HEK293 (cell line): Measurements from ENCODE around the gene CANT1.

Experiments
- BCL11A ChIP-seq: fragments of 450-650 bp; formaldehyde crosslinking; IDR thresholded peaks from 2 replicates; pipeline ENCODE4 v1.5.1; 2016; ENCODE audit warnings: low read depth, missing biosample characterization, missing genetic modification characterization
- KLF10 ChIP-seq: fragments of 450-650 bp; IDR thresholded peaks from 2 replicates; pipeline ENCODE4 v1.5.1; 2018; ENCODE audit warnings: missing biosample characterization, mild to moderate bottlenecking, missing genetic modification characterization
- KLF8 ChIP-seq: fragments of 450-650 bp; formaldehyde crosslinking; IDR thresholded peaks from 2 replicates; pipeline ENCODE4 v1.5.1; 2016; ENCODE audit warnings: missing biosample characterization, missing genetic modification characterization
- MYNN ChIP-seq: fragments of 450-650 bp; formaldehyde crosslinking; IDR thresholded peaks from 2 replicates; pipeline ENCODE4 v1.5.1; 2016; ENCODE audit warnings: missing biosample characterization, missing genetic modification characterization, borderline replicate concordance
- PBX3 ChIP-seq: sonication (generic); formaldehyde crosslinking; IDR thresholded peaks from 2 replicates; pipeline ENCODE4 v1.8.1; 2022; ENCODE audit warnings: mild to moderate bottlenecking, moderate library complexity, missing genetic modification reagents
- PRDM1 ChIP-seq: fragments of 450-650 bp; formaldehyde crosslinking; IDR thresholded peaks from 2 replicates; pipeline ENCODE4; 2016; ENCODE audit warnings: missing biosample characterization, missing genetic modification characterization
- PRDM6 ChIP-seq: fragments of 450-650 bp; formaldehyde crosslinking; IDR thresholded peaks from 2 replicates; pipeline ENCODE4 v1.5.1; 2017; ENCODE audit warnings: missing biosample characterization, missing genetic modification characterization
- ZBTB7A ChIP-seq: fragments of 450-650 bp; formaldehyde crosslinking; IDR thresholded peaks from 2 replicates; pipeline ENCODE4 v1.5.1; 2016; ENCODE audit warnings: low read depth, missing biosample characterization, missing genetic modification characterization
- ZBTB8A ChIP-seq: fragments of 450-650 bp; formaldehyde crosslinking; IDR thresholded peaks from 2 replicates; pipeline ENCODE4 v1.5.1; 2016; ENCODE audit warnings: missing biosample characterization, missing genetic modification characterization
- ZFHX2 ChIP-seq: fragments of 450-650 bp; formaldehyde crosslinking; conservative IDR thresholded peaks from 2 replicates; pipeline ENCODE4 v1.5.1; 2016; ENCODE audit warnings: missing biosample characterization, missing genetic modification characterization
- ZNF133 ChIP-seq: fragments of 450-650 bp; formaldehyde crosslinking; IDR thresholded peaks from 2 replicates; pipeline ENCODE4 v1.5.1; 2016; ENCODE audit warnings: missing biosample characterization, missing genetic modification characterization
- ZNF16 ChIP-seq: fragments of 450-650 bp; formaldehyde crosslinking; IDR thresholded peaks from 2 replicates; pipeline ENCODE4 v1.5.1; 2016; ENCODE audit warnings: low read depth, missing biosample characterization, missing genetic modification characterization
- ZNF202 ChIP-seq: fragments of 450-650 bp; formaldehyde crosslinking; IDR thresholded peaks from 2 replicates; pipeline ENCODE4 v1.5.1; 2016; ENCODE audit warnings: missing biosample characterization, missing genetic modification characterization, borderline replicate concordance
- ZNF211 ChIP-seq: fragments of 450-650 bp; formaldehyde crosslinking; IDR thresholded peaks from 2 replicates; pipeline ENCODE4 v1.5.1; 2016; ENCODE audit warnings: low read depth, missing biosample characterization, missing genetic modification characterization
- ZNF280D ChIP-seq: fragments of 450-650 bp; formaldehyde crosslinking; IDR thresholded peaks from 2 replicates; pipeline ENCODE4 v1.5.1; 2016; ENCODE audit warnings: missing biosample characterization, missing genetic modification characterization
- ZNF324 ChIP-seq: fragments of 450-650 bp; formaldehyde crosslinking; IDR thresholded peaks from 2 replicates; pipeline ENCODE4 v1.5.1; 2016; ENCODE audit warnings: missing biosample characterization, missing genetic modification characterization
- ZNF354C ChIP-seq: fragments of 450-650 bp; formaldehyde crosslinking; IDR thresholded peaks from 2 replicates; pipeline ENCODE4 v1.5.1; 2016; ENCODE audit warnings: missing biosample characterization, missing genetic modification characterization, low read depth, borderline replicate concordance
- ZNF366 ChIP-seq: fragments of 450-650 bp; formaldehyde crosslinking; conservative IDR thresholded peaks from 2 replicates; pipeline ENCODE4 v1.5.1; 2016; ENCODE audit warnings: missing biosample characterization, missing genetic modification characterization
- ZNF426 ChIP-seq: fragments of 450-650 bp; formaldehyde crosslinking; IDR thresholded peaks from 2 replicates; pipeline ENCODE4 v1.5.1; 2017; ENCODE audit warnings: missing biosample characterization, missing genetic modification characterization, mild to moderate bottlenecking, inconsistent platforms, moderate library complexity
- ZNF548 ChIP-seq: fragments of 450-650 bp; formaldehyde crosslinking; IDR thresholded peaks from 2 replicates; pipeline ENCODE4 v1.5.1; 2016; ENCODE audit warnings: missing biosample characterization, missing genetic modification characterization
- ZNF610 ChIP-seq: fragments of 450-650 bp; formaldehyde crosslinking; IDR thresholded peaks from 2 replicates; pipeline ENCODE4 v1.5.1; 2016; ENCODE audit warnings: missing biosample characterization, missing genetic modification characterization, borderline replicate concordance
- ZNF76 ChIP-seq: fragments of 450-650 bp; formaldehyde crosslinking; IDR thresholded peaks from 2 replicates; pipeline ENCODE4; 2016; ENCODE audit warnings: low read depth, missing biosample characterization, missing genetic modification characterization, borderline replicate concordance
- ZSCAN5A ChIP-seq: fragments of 450-650 bp; formaldehyde crosslinking; IDR thresholded peaks from 2 replicates; pipeline ENCODE4 v1.5.1; 2016; ENCODE audit warnings: missing biosample characterization, missing genetic modification characterization
- ZXDB ChIP-seq: fragments of 450-650 bp; formaldehyde crosslinking; IDR thresholded peaks from 2 replicates; pipeline ENCODE4 v1.5.1; 2016; ENCODE audit warnings: missing biosample characterization, missing genetic modification characterization
- TF ChIP-seq, protein P1 (sequence below): fragments of 450-650 bp; formaldehyde crosslinking; IDR thresholded peaks from 2 replicates; pipeline ENCODE4 v1.5.1; 2016; ENCODE audit warnings: missing biosample characterization, missing genetic modification characterization
- TF ChIP-seq, protein P2 (sequence below): fragments of 450-650 bp; formaldehyde crosslinking; IDR thresholded peaks from 2 replicates; pipeline ENCODE4 v1.5.1; 2016; ENCODE audit warnings: missing biosample characterization, missing genetic modification characterization
- TF ChIP-seq, protein P3 (sequence below): fragments of 450-650 bp; formaldehyde crosslinking; IDR thresholded peaks from 2 replicates; pipeline ENCODE4 v1.5.1; 2017; ENCODE audit warnings: missing biosample characterization, missing genetic modification characterization

CANT1 gene

DNA sequence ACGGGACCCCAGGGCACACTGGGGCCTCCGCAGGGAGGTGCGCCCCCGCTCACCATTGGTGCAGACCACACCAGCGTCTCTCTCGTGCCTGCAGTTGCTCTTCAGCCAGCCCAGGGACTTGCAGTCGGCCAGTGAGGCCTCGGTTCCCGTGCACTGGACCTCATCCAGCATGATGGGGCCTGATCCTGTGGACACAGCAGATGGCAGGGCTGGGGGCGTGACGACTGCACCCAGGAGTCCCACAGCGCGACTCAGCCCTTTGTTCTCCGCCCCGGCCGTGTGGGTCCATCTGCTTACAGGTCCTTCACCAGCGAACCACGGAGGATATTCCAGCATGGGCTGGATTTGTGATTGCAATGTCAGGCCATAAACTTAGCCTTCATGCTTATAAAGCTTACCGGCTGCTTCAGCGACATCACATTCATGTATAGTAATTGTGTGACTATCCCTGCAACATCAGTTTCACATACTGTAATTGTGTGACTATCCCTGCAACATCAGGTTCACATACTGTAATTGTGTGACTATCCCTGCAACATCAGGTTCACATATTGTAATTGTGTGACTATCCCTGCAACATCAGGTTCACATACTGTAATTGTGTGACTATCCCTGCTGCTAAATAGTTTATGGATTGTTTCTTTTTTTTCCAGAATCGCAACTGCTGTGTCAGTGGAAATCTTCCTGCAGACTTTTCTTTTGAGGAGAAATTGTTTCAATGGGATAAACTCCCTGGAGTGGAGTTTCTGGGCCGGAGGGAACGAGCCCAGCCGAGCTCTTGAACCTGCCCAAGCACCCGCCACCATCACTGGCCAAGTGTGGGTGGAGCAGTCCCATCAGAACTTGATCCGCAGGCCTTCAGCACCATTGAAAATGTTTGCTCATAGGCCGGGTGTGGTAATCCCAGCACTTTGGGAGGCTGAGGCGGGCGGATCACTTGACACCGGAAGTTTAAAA lies 34.7 kb downstream of the CANT1 start (continued):
- no peak for TF ChIP-seq ZNF133 (tag by site-specific recombination)
- TF ChIP-seq ZNF16 (tag by site-specific recombination), result no peak
- no peak for TF ChIP-seq ZNF426 (tag by site-specific recombination)
- TF ChIP-seq, protein P1, sequence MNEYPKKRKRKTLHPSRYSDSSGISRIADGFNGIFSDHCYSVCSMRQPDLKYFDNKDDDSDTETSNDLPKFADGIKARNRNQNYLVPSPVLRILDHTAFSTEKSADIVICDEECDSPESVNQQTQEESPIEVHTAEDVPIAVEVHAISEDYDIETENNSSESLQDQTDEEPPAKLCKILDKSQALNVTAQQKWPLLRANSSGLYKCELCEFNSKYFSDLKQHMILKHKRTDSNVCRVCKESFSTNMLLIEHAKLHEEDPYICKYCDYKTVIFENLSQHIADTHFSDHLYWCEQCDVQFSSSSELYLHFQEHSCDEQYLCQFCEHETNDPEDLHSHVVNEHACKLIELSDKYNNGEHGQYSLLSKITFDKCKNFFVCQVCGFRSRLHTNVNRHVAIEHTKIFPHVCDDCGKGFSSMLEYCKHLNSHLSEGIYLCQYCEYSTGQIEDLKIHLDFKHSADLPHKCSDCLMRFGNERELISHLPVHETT, result no peak
- no peak for TF ChIP-seq ZNF548 (tag by site-specific recombination)
- TF ChIP-seq ZNF280D, result no peak
- no peak for TF ChIP-seq ZNF76
- no peak for TF ChIP-seq PBX3
- TF ChIP-seq ZNF202 (tag by site-specific recombination), result no peak
- TF ChIP-seq, protein P2, sequence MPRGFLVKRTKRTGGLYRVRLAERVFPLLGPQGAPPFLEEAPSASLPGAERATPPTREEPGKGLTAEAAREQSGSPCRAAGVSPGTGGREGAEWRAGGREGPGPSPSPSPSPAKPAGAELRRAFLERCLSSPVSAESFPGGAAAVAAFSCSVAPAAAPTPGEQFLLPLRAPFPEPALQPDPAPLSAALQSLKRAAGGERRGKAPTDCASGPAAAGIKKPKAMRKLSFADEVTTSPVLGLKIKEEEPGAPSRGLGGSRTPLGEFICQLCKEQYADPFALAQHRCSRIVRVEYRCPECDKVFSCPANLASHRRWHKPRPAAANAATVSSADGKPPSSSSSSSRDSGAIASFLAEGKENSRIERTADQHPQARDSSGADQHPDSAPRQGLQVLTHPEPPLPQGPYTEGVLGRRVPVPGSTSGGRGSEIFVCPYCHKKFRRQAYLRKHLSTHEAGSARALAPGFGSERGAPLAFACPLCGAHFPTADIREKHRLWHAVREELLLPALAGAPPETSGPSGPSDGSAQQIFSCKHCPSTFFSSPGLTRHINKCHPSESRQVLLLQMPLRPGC, result no peak
- TF ChIP-seq PRDM1, result no peak
- TF ChIP-seq ZNF354C (tag by site-specific recombination), result no peak
- no peak for TF ChIP-seq MYNN (tag by site-specific recombination)
- TF ChIP-seq KLF10, result no peak
- TF ChIP-seq ZFHX2 (tag by site-specific recombination), result peak; percentile 36
- no peak for TF ChIP-seq ZNF610 (tag by site-specific recombination)
- TF ChIP-seq ZXDB (tag by site-specific recombination), result no peak
- TF ChIP-seq ZBTB7A (tag by site-specific recombination), result no peak
- TF ChIP-seq, protein P3, sequence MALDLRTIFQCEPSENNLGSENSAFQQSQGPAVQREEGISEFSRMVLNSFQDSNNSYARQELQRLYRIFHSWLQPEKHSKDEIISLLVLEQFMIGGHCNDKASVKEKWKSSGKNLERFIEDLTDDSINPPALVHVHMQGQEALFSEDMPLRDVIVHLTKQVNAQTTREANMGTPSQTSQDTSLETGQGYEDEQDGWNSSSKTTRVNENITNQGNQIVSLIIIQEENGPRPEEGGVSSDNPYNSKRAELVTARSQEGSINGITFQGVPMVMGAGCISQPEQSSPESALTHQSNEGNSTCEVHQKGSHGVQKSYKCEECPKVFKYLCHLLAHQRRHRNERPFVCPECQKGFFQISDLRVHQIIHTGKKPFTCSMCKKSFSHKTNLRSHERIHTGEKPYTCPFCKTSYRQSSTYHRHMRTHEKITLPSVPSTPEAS, result no peak
- no peak for TF ChIP-seq ZSCAN5A (tag by site-specific recombination)
- no peak for TF ChIP-seq PRDM6 (tag by site-specific recombination)
- TF ChIP-seq BCL11A (tag by site-specific recombination), result no peak
- TF ChIP-seq ZNF324 (tag by site-specific recombination), result peak; percentile 31; the same call in 1 of the 2 replicates
- TF ChIP-seq KLF8 (tag by site-specific recombination), result 0 out of 2 replicates have a peak, but pooled peaks have one; percentile 21
- TF ChIP-seq ZNF211 (tag by site-specific recombination), result no peak
- no peak for TF ChIP-seq ZNF366 (tag by site-specific recombination)
- TF ChIP-seq ZBTB8A, result peak; percentile 13; the same call in 1 of the 2 replicates
